A549 (cell line): ENCODE measurements around the gene AP5S1. TPM values are rescaled to one million over a fixed set of nuclear protein-coding genes. Genes with fewer than 3 reads are reported as not detected.

Experiments used
- ATAC-seq, 2 experiments: fragments of 200-7000 bp in 1 of 2; fragments of >200 bp in 1 of 2; cut with Nextera tagmentation in 1 of 2; cut with Tn5 transposase in 1 of 2; 3 replicates each; pipeline versions ENCODE4 v1.8.0 to v1.9.1; 2018 to 2020; ENCODE audit warnings: mild to moderate bottlenecking in 1 of 2, moderate library complexity in 1 of 2
- CTCF ChIA-PET: fragments of 300-600 bp; sonication (Branson Sonifier 250); formaldehyde crosslinking; extraction: SDS; loops from one replicate; lab custom pipeline; 2021; ENCODE audit warnings: antibody characterized with exemption, inconsistent platforms; lab: Yijun Ruan, JAX
- POLR2A ChIA-PET: fragments of 350-600 bp; formaldehyde crosslinking; extraction: SDS; loops from one replicate; lab custom pipeline; 2021; ENCODE audit warnings: antibody characterized with exemption, inconsistent platforms; lab: Yijun Ruan, JAX
- DNase-seq, 2 experiments: peaks; one replicate each; pipeline versions ENCODE4 v3.0.0 to v3.0.0-alpha.2; 2011 to 2016; ENCODE audit warnings: low read depth in 1 of 2, low spot score in 1 of 2
- FAIRE-seq: peaks from 2 replicates; lab custom pipeline; 2011; peaks lifted over from hg19 to GRCh38; lab: Jason Lieb, UNC
- H3K27ac ChIP-seq, 2 experiments: fragments of >200 bp; sonication (Bioruptor Twin); formaldehyde crosslinking; 3 replicates each; pipeline ENCODE4 v1.5.1; 2016 to 2017
- H3K4me1 ChIP-seq: fragments of >200 bp; sonication (Bioruptor Twin); formaldehyde crosslinking; 3 replicates; pipeline ENCODE4 v1.6.1; 2016
- H3K4me2 ChIP-seq: fragments of >200 bp; sonication (Bioruptor Twin); formaldehyde crosslinking; 3 replicates; pipeline ENCODE4 v1.6.1; 2016
- H3K4me3 ChIP-seq: fragments of >200 bp; sonication (Bioruptor Twin); formaldehyde crosslinking; 3 replicates; pipeline ENCODE4 v1.5.1; 2016
- H3K9me3 ChIP-seq: fragments of >200 bp; sonication (Bioruptor Twin); formaldehyde crosslinking; 3 replicates; pipeline ENCODE4 v1.6.1; 2016
- CBX8 ChIP-seq: fragments of 200-600 bp; sonication (generic); IDR thresholded peaks from 2 replicates; pipeline ENCODE4 v1.6.1; 2016
- CEBPB ChIP-seq, 2 experiments: fragments of >200 bp in 1 of 2; sonication (Bioruptor Twin) in 1 of 2; formaldehyde crosslinking in 1 of 2; IDR thresholded peaks; 2 replicates each; pipeline ENCODE4 v1.6.1; 2012 to 2016
- CHD2 ChIP-seq: fragments of 150-350 bp; IDR thresholded peaks from 2 replicates; pipeline ENCODE4 v1.6.1; 2014; ENCODE audit warnings: low read length; ENCODE audit not compliant: partially characterized antibody
- CHD4 ChIP-seq: fragments of 200-600 bp; sonication (generic); IDR thresholded peaks from 2 replicates; pipeline ENCODE4 v1.6.1; 2016; ENCODE audit warnings: antibody characterized with exemption, mild to moderate bottlenecking, borderline replicate concordance
- EHMT2 ChIP-seq: fragments of 200-600 bp; sonication (generic); IDR thresholded peaks from 2 replicates; pipeline ENCODE4 v1.6.1; 2016; ENCODE audit warnings: antibody characterized with exemption, low read depth, mild to moderate bottlenecking, moderate library complexity
- ESRRA ChIP-seq: fragments of 150-350 bp; IDR thresholded peaks from 2 replicates; pipeline ENCODE4 v1.6.1; 2014; ENCODE audit warnings: mild to moderate bottlenecking, low read length, borderline replicate concordance
- HMGXB4 ChIP-seq: fragments of 250-450 bp; sonication (Bioruptor Pico); IDR thresholded peaks from 2 replicates; pipeline ENCODE4 v1.5.0; 2021; ENCODE audit warnings: mild to moderate bottlenecking, moderate library complexity, borderline replicate concordance
- HOXB5 ChIP-seq: fragments of 250-450 bp; sonication (Bioruptor Pico); IDR thresholded peaks from 2 replicates; pipeline ENCODE4 v1.5.0; 2020; ENCODE audit warnings: mild to moderate bottlenecking, moderate library complexity
- JUN ChIP-seq, 2 experiments: fragments of >200 bp; sonication (Bioruptor Twin); formaldehyde crosslinking; IDR thresholded peaks; 2 replicates in 1 of 2; 3 replicates in 1 of 2; pipeline ENCODE4 v1.6.1; 2016 to 2017
- KDM1A ChIP-seq: fragments of 200-600 bp; sonication (generic); IDR thresholded peaks from 2 replicates; pipeline ENCODE4 v1.6.1; 2016; ENCODE audit warnings: low read depth, mild to moderate bottlenecking
- KDM5A ChIP-seq: fragments of 200-600 bp; sonication (generic); IDR thresholded peaks from 2 replicates; pipeline ENCODE4 v1.6.1; 2016; ENCODE audit warnings: antibody characterized with exemption, mild to moderate bottlenecking
- MAFK ChIP-seq: fragments of 450-650 bp; IDR thresholded peaks from 2 replicates; pipeline ENCODE4 v1.6.1; 2014; ENCODE audit not compliant: partially characterized antibody
- MAX ChIP-seq: IDR thresholded peaks from 2 replicates; pipeline ENCODE4 v1.6.1; 2012
- MAZ ChIP-seq: fragments of 150-350 bp; IDR thresholded peaks from 2 replicates; pipeline ENCODE4 v1.6.1; 2014; ENCODE audit warnings: antibody characterized with exemption, low read depth, low read length, borderline replicate concordance
- MYC ChIP-seq: IDR thresholded peaks from 2 replicates; pipeline ENCODE4 v1.6.1; 2012; ENCODE audit warnings: mild to moderate bottlenecking, inconsistent platforms, low read length, improper control_type of control experiment, borderline replicate concordance
- NPAS2 ChIP-seq: fragments of 250-450 bp; sonication (Bioruptor Pico); IDR thresholded peaks from 2 replicates; pipeline ENCODE4 v1.8.0; 2022; ENCODE audit warnings: mild to moderate bottlenecking, moderate library complexity, borderline replicate concordance
- NR3C1 ChIP-seq: fragments of >200 bp; sonication (Bioruptor Twin); formaldehyde crosslinking; IDR thresholded peaks from 3 replicates; pipeline ENCODE4 v1.6.1; 2017
- PBX3 ChIP-seq: IDR thresholded peaks from 2 replicates; pipeline ENCODE4 v1.6.1; 2012
- PHF8 ChIP-seq: fragments of 200-600 bp; sonication (generic); IDR thresholded peaks from 2 replicates; pipeline ENCODE4 v1.6.1; 2016; ENCODE audit warnings: low read depth, mild to moderate bottlenecking, antibody characterized with exemption, moderate library complexity, borderline replicate concordance
- POLR2A ChIP-seq: IDR thresholded peaks from 2 replicates; pipeline ENCODE4 v1.6.1; 2012; ENCODE audit warnings: mild to moderate bottlenecking, low read length
- RAD21 ChIP-seq, 2 experiments: fragments of >200 bp in 1 of 2; sonication (Bioruptor Twin) in 1 of 2; formaldehyde crosslinking in 1 of 2; IDR thresholded peaks in 1 of 2; conservative IDR thresholded peaks in 1 of 2; 2 replicates in 1 of 2; 3 replicates in 1 of 2; pipeline ENCODE4 v1.6.1; 2012 to 2018; ENCODE audit warnings: inconsistent platforms in 1 of 2
- RFX5 ChIP-seq: fragments of 450-650 bp; IDR thresholded peaks from 2 replicates; pipeline ENCODE4 v1.7.1; 2014; ENCODE audit warnings: antibody characterized with exemption, mild to moderate bottlenecking, moderate library complexity
- SMC3 ChIP-seq: fragments of >200 bp; sonication (Bioruptor Twin); formaldehyde crosslinking; IDR thresholded peaks from 3 replicates; pipeline ENCODE4 v1.6.1; 2018; ENCODE audit warnings: inconsistent platforms
- SREBF2 ChIP-seq: fragments of 450-650 bp; IDR thresholded peaks from 2 replicates; pipeline ENCODE4 v1.6.1; 2014; ENCODE audit warnings: mild to moderate bottlenecking, moderate library complexity
- TP53 ChIP-seq: fragments of 250-450 bp; sonication (Bioruptor Pico); IDR thresholded peaks from 2 replicates; pipeline ENCODE4 v1.5.0; 2021; ENCODE audit warnings: mild to moderate bottlenecking, moderate library complexity
- USF2 ChIP-seq: fragments of 450-650 bp; IDR thresholded peaks from 2 replicates; pipeline ENCODE4 v1.6.1; 2014; ENCODE audit warnings: antibody characterized with exemption
- ZC3H11A ChIP-seq: fragments of 450-650 bp; IDR thresholded peaks from 2 replicates; pipeline ENCODE4 v1.6.1; 2014; ENCODE audit warnings: antibody characterized with exemption, mild to moderate bottlenecking
- ZNF302 ChIP-seq: fragments of 250-450 bp; sonication (Bioruptor Pico); IDR thresholded peaks from 2 replicates; pipeline ENCODE4 v1.9.0; 2021; ENCODE audit warnings: inconsistent platforms, mild to moderate bottlenecking, moderate library complexity
- ZSCAN20 ChIP-seq: fragments of 250-450 bp; sonication (Bioruptor Pico); IDR thresholded peaks from 2 replicates; pipeline ENCODE4 v1.8.0; 2022; ENCODE audit warnings: mild to moderate bottlenecking, moderate library complexity
- WGBS: methylation state at CpG from one replicate; pipeline ENCODE4 v1.1.6; 2017; ENCODE audit errors: missing lambda C conversion rate; 5-methylcytosine and 5-hydroxymethylcytosine counted together
- polyA plus RNA-seq, 4 experiments: library from polyadenylated mRNA; depleted of rRNA in 3 of 4; stranded (reverse); fragments of >200 nt; fragmentation: RNase III in 1 of 4; extraction: RNeasy Plus Mini Kit Qiagen cat#74134 plus additional on column Dnase treatment in 1 of 4; gene quantifications; 2 replicates in 3 of 4; 3 replicates in 1 of 4; pipeline ENCODE4 v1.2.3, GENCODE V29; 2011 to 2017
- TF ChIP-seq, protein P1 (sequence below): fragments of 250-450 bp; sonication (Bioruptor Pico); IDR thresholded peaks from 2 replicates; pipeline ENCODE4 v1.5.0; 2020; ENCODE audit warnings: low read depth, mild to moderate bottlenecking, moderate library complexity
- TF ChIP-seq, protein P2 (sequence below): fragments of >200 bp; sonication (Bioruptor Twin); formaldehyde crosslinking; IDR thresholded peaks from 3 replicates; pipeline ENCODE4 v1.6.1; 2016

AP5S1 gene
- polyA plus RNA-seq, 2 of the 4 experiments (the other 2 are of a cell fraction) = 10.2 to 19.9 TPM

- TF ChIP-seq CEBPB (IDR thresholded peaks at IDR 0.05) (peak in 1 of 2 experiments; percentile 49; a peak in 1 of 4 replicates), EHMT2 (no peak), SREBF2 (no peak), POLR2A (peak; percentile 78), ZC3H11A (no peak), HMGXB4 (CRISPR knock-in tag) (no peak), MAZ (no peak), ESRRA (no peak), CHD2 (no peak), MYC (peak; percentile 74; the same call in 1 of the 2 replicates), MAX (peak; percentile 56), JUN (IDR thresholded peaks at IDR 0.05) (peak in 1 of 2 experiments; percentile 87; a peak in 4 of 5 replicates), CBX8 (no peak), PBX3 (0 out of 2 replicates have a peak, but pooled peaks have one; percentile 16), TP53 (CRISPR knock-in tag) (no peak)
Measured at GRCh38 chr20:3846740-3847428, 26.5 kb downstream of the AP5S1 start, which contains the start of gene MAVS (continued).

DNA sequence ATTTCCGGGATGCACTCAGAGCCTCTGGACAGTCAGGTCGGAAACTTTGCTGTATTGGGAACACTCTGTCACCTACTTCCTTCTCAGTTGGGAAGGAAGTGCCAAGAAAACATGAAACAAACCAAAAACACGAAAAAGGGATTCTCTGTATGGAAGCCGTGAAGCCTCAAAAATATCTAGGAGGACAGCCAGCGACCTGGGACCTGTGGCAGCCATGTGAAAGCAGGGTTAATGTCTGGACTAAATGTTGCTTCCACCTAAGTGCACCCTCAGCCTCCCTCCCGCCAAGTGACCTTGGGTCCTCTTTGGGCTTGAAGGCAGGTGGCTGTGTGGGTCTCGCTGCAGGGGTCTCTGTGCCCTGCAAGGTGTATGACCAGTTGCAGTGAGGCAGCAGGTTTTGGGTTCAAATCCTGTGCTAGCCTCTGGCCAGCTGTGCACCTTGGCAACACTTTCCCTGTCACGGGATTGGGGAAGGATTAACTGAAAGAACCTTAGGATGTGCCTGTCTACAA is 27.1 kb downstream of the AP5S1 start:
- H3K4me2 ChIP-seq = peak overlapping the region; percentile 94
- WGBS = 30% methylated on average over 7 of the region's 8 CpGs
- H3K4me3 ChIP-seq = peak overlapping the region; percentile 70
- H3K4me1 ChIP-seq = peaks cover 28% of the 10 kb centered on the region
- ATAC-seq = peak; percentile 2 to 12; a peak in 3 of 6 replicates
- TF ChIP-seq ZSCAN20 (CRISPR knock-in tag) = no peak
- no peak for TF ChIP-seq KDM1A
- TF ChIP-seq RAD21 (conservative IDR thresholded peaks at IDR 0.05 in 1 of 2, IDR thresholded peaks at IDR 0.05 in 1 of 2) = no peak
- no peak for TF ChIP-seq ZC3H11A
- no peak for TF ChIP-seq NR3C1
- TF ChIP-seq SREBF2 = no peak
- TF ChIP-seq, all 56 proteins: peak for 0
- Histone ChIP-seq H3K27ac (peak overlapping the region; percentile 86 to 92), H3K9me3 (no peaks in the 10 kb centered on the region)
- POLR2A ChIA-PET = no interaction called here
- CTCF ChIA-PET = interaction anchor here (0.7 to 1.9 kb wide), 3 partner anchors 15 to 29 kb away, joined by 3 to 9 read pairs (median 3); partner anchors contain the start of gene AP5S1
- DNase-seq = no peak
- FAIRE-seq = no peak

DNA sequence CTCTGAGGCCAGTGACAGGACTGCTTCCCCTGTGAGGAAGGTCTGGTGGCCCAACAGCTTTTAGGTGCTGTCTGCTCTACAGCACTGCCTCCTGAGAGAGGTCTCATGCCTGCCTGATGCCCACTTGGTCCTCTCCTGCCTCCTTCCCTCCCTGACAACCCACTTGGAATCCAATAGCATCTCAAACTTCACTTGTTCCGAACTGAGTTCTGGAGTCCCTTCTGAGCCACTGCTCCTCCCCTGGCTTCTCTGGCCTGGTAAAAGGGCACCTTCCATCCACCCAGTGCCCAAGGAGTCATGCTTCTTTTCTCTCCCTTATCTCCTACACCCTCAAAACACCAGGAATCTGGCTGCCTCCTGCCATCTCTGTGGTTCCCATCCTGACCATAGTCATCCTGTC is 28.2 kb downstream of the AP5S1 start:
- POLR2A ChIA-PET = no interaction called here
- no peak overlapping the region for H3K4me3 ChIP-seq
- peaks cover 18% of the 10 kb centered on the region for H3K4me1 ChIP-seq
- DNase-seq (no peak), FAIRE-seq (no peak), ATAC-seq (no peak)
- CTCF ChIA-PET = interaction anchor here (0.6 to 8.8 kb wide), 6 partner anchors 10 to 95 kb away, joined by 3 to 97 read pairs (median 6); partner anchors contain the start of genes AP5S1, CDC25B and CENPB
- 95% methylated on average over 1 of the region's 1 CpG for WGBS
- no peaks in the 10 kb centered on the region for H3K9me3 ChIP-seq
- H3K27ac ChIP-seq = peak overlapping the region in 1 of 2 experiments; percentile 19; a peak in 1 of 6 replicates
- no peak overlapping the region for H3K4me2 ChIP-seq
- no peak for TF ChIP-seq NPAS2 (CRISPR knock-in tag)
- no peak for TF ChIP-seq KDM5A
- TF ChIP-seq EHMT2 = no peak
- TF ChIP-seq, protein P1, sequence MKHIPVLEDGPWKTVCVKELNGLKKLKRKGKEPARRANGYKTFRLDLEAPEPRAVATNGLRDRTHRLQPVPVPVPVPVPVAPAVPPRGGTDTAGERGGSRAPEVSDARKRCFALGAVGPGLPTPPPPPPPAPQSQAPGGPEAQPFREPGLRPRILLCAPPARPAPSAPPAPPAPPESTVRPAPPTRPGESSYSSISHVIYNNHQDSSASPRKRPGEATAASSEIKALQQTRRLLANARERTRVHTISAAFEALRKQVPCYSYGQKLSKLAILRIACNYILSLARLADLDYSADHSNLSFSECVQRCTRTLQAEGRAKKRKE = no peak
- TF ChIP-seq RFX5 = no peak
- no peak for TF ChIP-seq CHD4
- no peak for TF ChIP-seq PHF8
- TF ChIP-seq USF2 = no peak
- TF ChIP-seq MAFK = no peak
- no peak for TF ChIP-seq ZNF302 (CRISPR knock-in tag)
- TF ChIP-seq, protein P2, sequence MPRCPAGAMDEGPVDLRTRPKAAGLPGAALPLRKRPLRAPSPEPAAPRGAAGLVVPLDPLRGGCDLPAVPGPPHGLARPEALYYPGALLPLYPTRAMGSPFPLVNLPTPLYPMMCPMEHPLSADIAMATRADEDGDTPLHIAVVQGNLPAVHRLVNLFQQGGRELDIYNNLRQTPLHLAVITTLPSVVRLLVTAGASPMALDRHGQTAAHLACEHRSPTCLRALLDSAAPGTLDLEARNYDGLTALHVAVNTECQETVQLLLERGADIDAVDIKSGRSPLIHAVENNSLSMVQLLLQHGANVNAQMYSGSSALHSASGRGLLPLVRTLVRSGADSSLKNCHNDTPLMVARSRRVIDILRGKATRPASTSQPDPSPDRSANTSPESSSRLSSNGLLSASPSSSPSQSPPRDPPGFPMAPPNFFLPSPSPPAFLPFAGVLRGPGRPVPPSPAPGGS = no peak
- TF ChIP-seq HOXB5 (CRISPR knock-in tag) = no peak
- TF ChIP-seq SMC3 = no peak
